Measurements from ENCODE around the gene CAB39L. TPM values are rescaled to one million over a fixed set of nuclear protein-coding genes. Genes with fewer than 3 reads are reported as not detected.

Gene CAB39L
- total RNA-seq, 1 experiment from 2014 or later = 3.6 TPM

DNA sequence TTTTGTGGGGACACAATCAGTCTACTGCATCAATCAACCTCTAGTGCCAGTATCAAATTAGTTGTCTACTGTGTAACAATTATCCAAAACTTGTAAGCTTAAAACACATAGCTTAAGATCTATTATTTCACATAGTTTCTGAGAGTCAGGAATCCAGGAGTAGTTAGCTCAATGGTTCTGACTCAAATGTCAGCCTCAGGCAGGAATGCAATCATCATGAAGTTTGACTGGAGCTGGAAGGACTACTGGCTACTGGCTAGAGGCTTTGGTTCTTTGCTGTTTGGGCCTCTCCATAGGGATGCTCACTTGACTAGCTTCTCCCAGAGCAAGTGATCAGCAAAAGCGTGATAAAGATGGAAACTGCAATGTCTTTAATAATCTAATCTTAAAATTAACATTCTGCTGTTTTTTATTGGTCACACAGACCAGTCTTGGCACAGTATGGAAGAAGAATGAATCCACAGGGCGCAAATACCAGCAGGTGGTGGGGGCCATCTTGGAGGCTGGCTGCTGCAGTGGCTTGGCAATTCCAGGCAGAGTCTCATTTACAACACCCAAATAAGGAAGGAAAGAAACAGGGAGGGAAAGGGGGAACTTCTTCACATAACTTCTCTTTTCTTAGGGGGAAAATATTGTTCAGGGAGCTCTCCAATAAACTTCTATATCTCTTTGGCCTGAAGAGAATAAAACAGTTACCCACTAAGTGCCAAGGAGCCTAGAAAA is 15.7 kb downstream of the CAB39L start:
- Histone ChIP-seq H3K4me3 (ENCODE audit: low read depth, low read length, poor library complexity, severe bottlenecking) (no peak overlapping the region), H3K9me3 (ENCODE audit: low read depth, low read length, poor library complexity, severe bottlenecking) (no peaks in the 10 kb centered on the region), H3K4me1 (ENCODE audit: insufficient read depth, low read length, poor library complexity, severe bottlenecking) (no peaks in the 10 kb centered on the region), H3K36me3 (ENCODE audit: insufficient read depth, low read length, poor library complexity, severe bottlenecking) (no peaks in the 10 kb centered on the region), H3K27ac (ENCODE audit: low read depth, low read length, poor library complexity, severe bottlenecking) (no peak overlapping the region), H3K27me3 (replicated peaks; ENCODE audit: insufficient read depth, low read depth, low read length, poor library complexity) (no peaks in the 10 kb centered on the region)
- TF ChIP-seq, protein P1, sequence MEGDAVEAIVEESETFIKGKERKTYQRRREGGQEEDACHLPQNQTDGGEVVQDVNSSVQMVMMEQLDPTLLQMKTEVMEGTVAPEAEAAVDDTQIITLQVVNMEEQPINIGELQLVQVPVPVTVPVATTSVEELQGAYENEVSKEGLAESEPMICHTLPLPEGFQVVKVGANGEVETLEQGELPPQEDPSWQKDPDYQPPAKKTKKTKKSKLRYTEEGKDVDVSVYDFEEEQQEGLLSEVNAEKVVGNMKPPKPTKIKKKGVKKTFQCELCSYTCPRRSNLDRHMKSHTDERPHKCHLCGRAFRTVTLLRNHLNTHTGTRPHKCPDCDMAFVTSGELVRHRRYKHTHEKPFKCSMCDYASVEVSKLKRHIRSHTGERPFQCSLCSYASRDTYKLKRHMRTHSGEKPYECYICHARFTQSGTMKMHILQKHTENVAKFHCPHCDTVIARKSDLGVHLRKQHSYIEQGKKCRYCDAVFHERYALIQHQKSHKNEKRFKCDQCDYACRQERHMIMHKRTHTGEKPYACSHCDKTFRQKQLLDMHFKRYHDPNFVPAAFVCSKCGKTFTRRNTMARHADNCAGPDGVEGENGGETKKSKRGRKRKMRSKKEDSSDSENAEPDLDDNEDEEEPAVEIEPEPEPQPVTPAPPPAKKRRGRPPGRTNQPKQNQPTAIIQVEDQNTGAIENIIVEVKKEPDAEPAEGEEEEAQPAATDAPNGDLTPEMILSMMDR (conservative IDR thresholded peaks at IDR 0.05; ENCODE audit: low read depth, low read length) = no peak
- TF ChIP-seq EZH2 (IDR thresholded peaks at IDR 0.05; ENCODE audit: borderline replicate concordance, low read depth, low read length, poor library complexity, severe bottlenecking) = no peak
- DNase-seq (ENCODE audit: low spot score) = no peak
- no TSS peak for BruUV-seq (replicated peaks)
- intact Hi-C loops (cut with micrococcal nuclease; ENCODE audit: unreplicated experiment) = no loop called here
- ChIA-PET POLR2A (ENCODE audit: low non-redundant PET) (no interaction called here), CTCF (no interaction called here)

DNA sequence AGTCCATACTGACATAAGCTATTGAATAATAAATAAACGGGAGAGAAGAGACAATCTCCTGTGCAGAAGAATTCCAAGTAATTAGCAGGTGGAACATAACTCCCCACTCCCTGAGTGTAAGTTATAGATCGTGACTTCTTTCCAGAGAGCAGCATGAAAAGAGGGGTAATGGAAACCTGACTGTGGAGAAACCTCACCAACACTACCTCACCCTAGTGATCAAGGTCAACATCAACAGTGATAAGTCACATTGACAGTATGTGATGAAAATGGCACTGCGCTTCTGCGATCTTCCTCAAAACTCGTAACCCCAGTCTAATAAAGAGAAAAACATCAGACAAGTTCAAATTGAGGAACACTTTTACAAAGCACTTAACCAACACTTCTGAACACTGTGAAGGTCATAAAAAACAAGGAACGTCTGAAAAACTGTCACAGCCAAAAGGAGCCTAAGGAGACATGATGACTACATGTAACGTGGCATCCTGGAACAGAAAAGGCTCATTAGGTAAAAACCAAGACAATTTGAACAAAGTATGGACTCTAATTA is 19.8 kb downstream of the CAB39L start:
- intact Hi-C loops (cut with micrococcal nuclease; ENCODE audit: unreplicated experiment) = no loop called here

DNA sequence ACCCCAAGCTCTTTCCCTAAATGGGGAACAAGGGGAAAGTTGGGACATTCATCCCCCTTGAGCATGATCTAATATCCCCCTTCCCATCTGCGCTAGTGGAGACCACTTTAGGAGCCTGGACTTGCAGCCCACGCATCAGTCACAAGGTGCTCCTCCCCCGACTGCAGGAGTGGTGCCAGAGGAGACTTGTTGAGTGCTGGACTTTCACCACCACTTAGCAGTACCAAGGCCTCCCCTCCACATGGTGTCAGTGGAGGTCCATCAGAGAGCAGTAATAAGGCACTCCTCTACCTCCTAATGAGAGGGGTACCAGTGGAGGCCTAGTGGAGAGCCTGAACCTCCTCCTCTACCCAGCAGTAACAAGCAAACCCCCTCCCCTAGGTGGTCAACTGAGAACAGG is 22.5 kb downstream of the CAB39L start:
- H3K27ac ChIP-seq (ENCODE audit: low read depth, low read length, poor library complexity, severe bottlenecking) = no peak overlapping the region
- H3K36me3 ChIP-seq (ENCODE audit: insufficient read depth, low read length, poor library complexity, severe bottlenecking) = no peaks in the 10 kb centered on the region
- POLR2A ChIA-PET (ENCODE audit: low non-redundant PET) = no interaction called here
- H3K9me3 ChIP-seq (ENCODE audit: low read depth, low read length, poor library complexity, severe bottlenecking) = no peaks in the 10 kb centered on the region
- CTCF ChIA-PET = no interaction called here
- H3K4me3 ChIP-seq (ENCODE audit: low read depth, low read length, poor library complexity, severe bottlenecking) = no peak overlapping the region
- DNase-seq (ENCODE audit: low spot score) = peak; percentile 45
- no peaks in the 10 kb centered on the region for H3K4me1 ChIP-seq (ENCODE audit: insufficient read depth, low read length, poor library complexity, severe bottlenecking)
- BruUV-seq (replicated peaks) = no TSS peak
- intact Hi-C loops (cut with micrococcal nuclease; ENCODE audit: unreplicated experiment) = no loop called here
- no peaks in the 10 kb centered on the region for H3K27me3 ChIP-seq (replicated peaks; ENCODE audit: insufficient read depth, low read depth, low read length, poor library complexity)
- no peak for TF ChIP-seq EZH2 (IDR thresholded peaks at IDR 0.05; ENCODE audit: borderline replicate concordance, low read depth, low read length, poor library complexity, severe bottlenecking)
- TF ChIP-seq, protein P1 (conservative IDR thresholded peaks at IDR 0.05; ENCODE audit: low read depth, low read length) = peak; percentile 37

More for the DNA sequence above, 19.8 kb downstream of the CAB39L start:
- no peak overlapping the region for H3K27ac ChIP-seq (ENCODE audit: low read depth, low read length, poor library complexity, severe bottlenecking)
- no peaks in the 10 kb centered on the region for H3K4me1 ChIP-seq (ENCODE audit: insufficient read depth, low read length, poor library complexity, severe bottlenecking)
- CTCF ChIA-PET = no interaction called here
- TF ChIP-seq EZH2 (IDR thresholded peaks at IDR 0.05; ENCODE audit: borderline replicate concordance, low read depth, low read length, poor library complexity, severe bottlenecking) = no peak
- TF ChIP-seq, protein P1 (conservative IDR thresholded peaks at IDR 0.05; ENCODE audit: low read depth, low read length) = no peak
- DNase-seq (ENCODE audit: low spot score) = no peak
- no peaks in the 10 kb centered on the region for H3K9me3 ChIP-seq (ENCODE audit: low read depth, low read length, poor library complexity, severe bottlenecking)
- no peaks in the 10 kb centered on the region for H3K36me3 ChIP-seq (ENCODE audit: insufficient read depth, low read length, poor library complexity, severe bottlenecking)
- POLR2A ChIA-PET (ENCODE audit: low non-redundant PET) = interaction anchor here (0.6 kb wide), 1 partner anchor 7 kb away, joined by 7 read pairs; no protein-coding TSS in a partner anchor
- H3K4me3 ChIP-seq (ENCODE audit: low read depth, low read length, poor library complexity, severe bottlenecking) = no peak overlapping the region
- no peaks in the 10 kb centered on the region for H3K27me3 ChIP-seq (replicated peaks; ENCODE audit: insufficient read depth, low read depth, low read length, poor library complexity)
- no TSS peak for BruUV-seq (replicated peaks)
